GM20431 (cell line): ENCODE measurements around the gene FABP3.
"Not testable (repeated sequence)": the region's sequence is repeated elsewhere in the genome, so short reads cannot be mapped to it uniquely, and the experiment has no call there.

Experiments
- in situ Hi-C: fragments of 300-500 bp; cut with MseI, MboI; formaldehyde crosslinking; loops from one replicate; pipeline ENCODE4 v1.15.0; 2020; ENCODE audit warnings: low sequenced_read_pairs; ENCODE audit not compliant: unreplicated experiment

FABP3 gene

GRCh38 chr1:31400393-31400792 is 27.5 kb upstream of the FABP3 start:
- in situ Hi-C loops: no loop called here

- in situ Hi-C loops: no loop called here
Observed at GRCh38 chr1:31399976-31400375, 27.1 kb upstream of the FABP3 start.

GRCh38 chr1:31398246-31398645 is 25.4 kb upstream of the FABP3 start:
- in situ Hi-C loops: no loop called here

GRCh38 chr1:31397360-31398095 is 24.7 kb upstream of the FABP3 start:
- in situ Hi-C loops: no loop called here

GRCh38 chr1:31396633-31397351 is 23.9 kb upstream of the FABP3 start:
- in situ Hi-C loops: no loop called here

GRCh38 chr1:31394584-31395193 is 21.8 kb upstream of the FABP3 start:
- in situ Hi-C loops: no loop called here

- in situ Hi-C loops: no loop called here
Observed at GRCh38 chr1:31393463-31393862, 20.6 kb upstream of the FABP3 start.

- in situ Hi-C loops: no loop called here
Observed at GRCh38 chr1:31390071-31390470, 17.2 kb upstream of the FABP3 start.

- in situ Hi-C loops: no loop called here
Observed at GRCh38 chr1:31389616-31390015, 16.7 kb upstream of the FABP3 start.

GRCh38 chr1:31387612-31388011 is 14.7 kb upstream of the FABP3 start:
- in situ Hi-C loops: no loop called here

- in situ Hi-C loops: not testable (repeated sequence)
Observed at GRCh38 chr1:31386576-31387243, 13.8 kb upstream of the FABP3 start.

GRCh38 chr1:31383967-31384366 is 11.1 kb upstream of the FABP3 start:
- in situ Hi-C loops: no loop called here

- in situ Hi-C loops: no loop called here
Observed at GRCh38 chr1:31382379-31382989, 9.6 kb upstream of the FABP3 start.

- in situ Hi-C loops: no loop called here
Observed at GRCh38 chr1:31381394-31382294, 8.8 kb upstream of the FABP3 start.

GRCh38 chr1:31380181-31380580 is 7.3 kb upstream of the FABP3 start:
- in situ Hi-C loops: no loop called here

GRCh38 chr1:31378001-31378400 is 5.1 kb upstream of the FABP3 start:
- in situ Hi-C loops: no loop called here

- in situ Hi-C loops: no loop called here
Observed at GRCh38 chr1:31377364-31377863, 4.5 kb upstream of the FABP3 start.

GRCh38 chr1:31376375-31377134 is 3.7 kb upstream of the FABP3 start:
- in situ Hi-C loops: no loop called here
